ENCODE results near the gene CEPT1.

Gene CEPT1

DNA sequence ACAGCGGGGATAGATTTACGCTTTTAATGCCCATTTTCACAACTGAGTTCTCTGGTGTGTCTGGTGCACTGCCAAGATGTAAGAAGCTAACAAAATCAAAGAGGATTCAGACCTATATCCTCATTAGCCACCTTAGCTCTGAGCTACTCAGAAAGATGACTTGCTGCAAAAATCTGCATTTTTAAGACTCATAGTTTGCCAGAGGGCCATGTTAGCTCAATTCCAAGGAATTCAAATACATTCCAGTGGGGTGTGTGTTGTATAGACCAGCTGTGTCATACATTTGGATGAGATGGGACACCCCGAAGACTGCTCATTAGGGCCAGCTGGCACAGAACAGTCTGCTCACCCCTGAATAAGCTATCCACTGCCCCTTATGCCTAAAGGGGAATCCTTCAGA is 51.5 kb downstream of the CEPT1 start:
- ATAC-seq (replicated peaks), result no peak
- H3K36me3 Mint-ChIP-seq (ENCODE audit: insufficient read depth), result peaks cover 97% of the 10 kb centered on the region
- H3K27me3 Mint-ChIP-seq, result no peaks in the 10 kb centered on the region
- H3K27ac Mint-ChIP-seq, result peak overlapping the region; percentile 93 to 97
- H3K4me3 Mint-ChIP-seq, result peak overlapping the region in 1 of 2 donors; percentile 40
- peaks cover 81 to 96% of the 10 kb centered on the region in 2 donors for H3K4me1 Mint-ChIP-seq (ENCODE audit: low read depth in 2 of 2)
- no peak for DNase-seq
- H3K9me3 Mint-ChIP-seq, result no peaks in the 10 kb centered on the region

DNA sequence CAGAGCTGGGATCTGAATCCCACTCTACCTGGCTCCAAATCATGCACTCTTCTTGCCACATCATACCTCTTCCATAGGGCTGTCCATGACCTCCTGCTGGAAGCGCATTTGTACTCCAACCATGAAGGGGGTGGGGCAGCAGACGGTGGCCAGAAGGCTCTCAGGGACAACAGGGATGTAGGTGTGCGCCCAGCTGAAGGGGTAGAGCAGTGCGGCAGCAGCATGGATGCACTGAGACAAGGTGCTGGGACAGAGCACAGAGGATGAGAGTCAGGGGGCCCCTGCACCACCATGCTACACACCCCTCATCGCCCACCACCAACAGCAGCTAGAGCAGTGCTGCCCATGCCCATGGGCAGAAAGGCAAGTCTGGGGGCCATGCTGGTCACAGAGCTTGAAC is 52.1 kb downstream of the CEPT1 start:
- Mint-ChIP-seq H3K27ac (peak overlapping the region; percentile 93 to 97), H3K36me3 (ENCODE audit: insufficient read depth) (peaks cover 96% of the 10 kb centered on the region), H3K4me3 (peak overlapping the region; percentile 93 to 99), H3K27me3 (no peaks in the 10 kb centered on the region), H3K4me1 (ENCODE audit: low read depth in 2 of 2) (peaks cover 82 to 96% of the 10 kb centered on the region in 2 donors), H3K9me3 (no peaks in the 10 kb centered on the region)
- ATAC-seq (replicated peaks) (no peak), DNase-seq (no peak)

DNA sequence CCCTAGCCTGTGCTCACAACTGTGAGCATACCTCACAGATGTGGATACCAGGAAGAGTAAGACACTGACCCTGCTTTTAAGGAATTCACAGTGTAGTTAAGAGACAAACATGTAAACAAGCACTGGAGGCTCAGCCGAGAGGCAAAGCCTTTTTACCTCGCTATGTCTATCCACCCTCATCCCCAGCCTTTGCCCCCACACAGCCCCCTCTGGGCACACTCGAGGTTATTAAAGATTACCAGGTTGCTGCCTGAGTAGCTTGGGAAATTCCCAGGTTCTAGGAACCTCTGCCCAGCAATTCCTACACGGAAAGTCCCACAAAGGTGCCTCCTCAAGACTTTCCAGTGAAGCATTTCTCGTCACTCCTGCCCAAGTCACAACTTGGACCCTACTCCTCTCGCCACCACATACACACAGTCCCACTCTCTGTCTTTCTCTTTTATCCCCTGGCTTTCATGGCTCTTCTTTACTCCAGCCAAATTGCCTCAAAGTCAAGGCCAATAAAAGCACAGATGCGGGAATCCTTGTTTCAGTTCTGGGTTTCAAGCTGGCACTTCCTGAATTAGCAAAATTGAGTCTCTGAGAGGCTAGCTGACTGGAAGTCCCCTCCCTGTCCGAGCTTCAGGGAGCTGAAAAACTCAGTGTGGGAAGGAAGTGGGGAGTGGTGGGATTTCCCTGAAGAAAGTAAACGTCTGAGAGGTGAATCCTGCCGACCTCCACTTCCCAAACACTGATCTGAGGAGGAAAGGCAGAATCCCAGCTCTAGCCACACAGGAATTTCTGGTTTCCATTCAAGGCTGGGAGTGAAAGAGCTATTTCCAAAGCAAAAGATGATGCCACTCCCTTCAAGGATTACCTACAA is 52.9 kb downstream of the CEPT1 start:
- Mint-ChIP-seq H3K9me3 (no peaks in the 10 kb centered on the region), H3K36me3 (ENCODE audit: insufficient read depth) (peaks cover 95% of the 10 kb centered on the region), H3K4me3 (peak overlapping the region; percentile 93 to 99), H3K27me3 (no peaks in the 10 kb centered on the region), H3K27ac (peak overlapping the region; percentile 93 to 97), H3K4me1 (ENCODE audit: low read depth in 2 of 2) (peaks cover 89 to 99% of the 10 kb centered on the region in 2 donors)
- ATAC-seq (replicated peaks) (peak; percentile 49), DNase-seq (no peak)

- ATAC-seq (replicated peaks) (no peak), DNase-seq (no peak)
- Mint-ChIP-seq H3K27me3 (no peaks in the 10 kb centered on the region), H3K4me3 (peak overlapping the region; percentile 93 to 99), H3K9me3 (no peaks in the 10 kb centered on the region), H3K4me1 (ENCODE audit: low read depth in 2 of 2) (peaks cover 83 to 91% of the 10 kb centered on the region in 2 donors), H3K36me3 (ENCODE audit: insufficient read depth) (peaks cover 90% of the 10 kb centered on the region), H3K27ac (peak overlapping the region; percentile 93 to 97)
Measured at GRCh38 chr1:111193712-111194480, 53.9 kb downstream of the CEPT1 start.

GRCh38 chr1:111195002-111195684 is 55.1 kb downstream of the CEPT1 start:
- Mint-ChIP-seq H3K27me3 (no peaks in the 10 kb centered on the region), H3K4me1 (ENCODE audit: low read depth in 2 of 2) (peaks cover 75 to 78% of the 10 kb centered on the region in 2 donors), H3K36me3 (ENCODE audit: insufficient read depth) (peaks cover 90% of the 10 kb centered on the region), H3K27ac (peak overlapping the region; percentile 93 to 97), H3K4me3 (peak overlapping the region; percentile 93 to 99), H3K9me3 (no peaks in the 10 kb centered on the region)
- DNase-seq (no peak), ATAC-seq (replicated peaks) (no peak)

DNA sequence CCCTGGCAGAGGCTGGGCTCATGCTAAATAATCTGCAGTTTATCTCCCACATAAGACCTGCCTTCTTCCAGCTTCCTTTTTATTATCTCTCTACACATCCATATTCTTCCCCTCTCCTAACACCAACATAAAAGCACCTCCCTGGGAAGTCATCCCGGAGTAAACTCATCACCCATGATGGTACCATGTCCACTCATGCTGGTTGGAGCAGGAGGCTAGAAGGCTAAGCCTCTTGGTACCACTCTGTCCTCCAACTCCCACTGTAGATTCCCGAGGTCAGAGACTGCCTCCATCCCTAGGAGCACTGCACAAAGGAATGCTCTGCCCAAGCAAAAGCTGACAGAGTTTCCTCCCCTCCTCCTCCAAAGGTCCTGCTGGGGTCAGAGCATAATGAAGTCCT is 56.2 kb downstream of the CEPT1 start:
- H3K27me3 Mint-ChIP-seq, result no peaks in the 10 kb centered on the region
- ATAC-seq (replicated peaks), result no peak
- peaks cover 75 to 77% of the 10 kb centered on the region in 2 donors for H3K4me1 Mint-ChIP-seq (ENCODE audit: low read depth in 2 of 2)
- H3K4me3 Mint-ChIP-seq, result peak overlapping the region; percentile 93 to 99
- DNase-seq, result no peak
- peaks cover 84% of the 10 kb centered on the region for H3K36me3 Mint-ChIP-seq (ENCODE audit: insufficient read depth)
- H3K9me3 Mint-ChIP-seq, result no peaks in the 10 kb centered on the region
- H3K27ac Mint-ChIP-seq, result peak overlapping the region; percentile 93 to 97

DNA sequence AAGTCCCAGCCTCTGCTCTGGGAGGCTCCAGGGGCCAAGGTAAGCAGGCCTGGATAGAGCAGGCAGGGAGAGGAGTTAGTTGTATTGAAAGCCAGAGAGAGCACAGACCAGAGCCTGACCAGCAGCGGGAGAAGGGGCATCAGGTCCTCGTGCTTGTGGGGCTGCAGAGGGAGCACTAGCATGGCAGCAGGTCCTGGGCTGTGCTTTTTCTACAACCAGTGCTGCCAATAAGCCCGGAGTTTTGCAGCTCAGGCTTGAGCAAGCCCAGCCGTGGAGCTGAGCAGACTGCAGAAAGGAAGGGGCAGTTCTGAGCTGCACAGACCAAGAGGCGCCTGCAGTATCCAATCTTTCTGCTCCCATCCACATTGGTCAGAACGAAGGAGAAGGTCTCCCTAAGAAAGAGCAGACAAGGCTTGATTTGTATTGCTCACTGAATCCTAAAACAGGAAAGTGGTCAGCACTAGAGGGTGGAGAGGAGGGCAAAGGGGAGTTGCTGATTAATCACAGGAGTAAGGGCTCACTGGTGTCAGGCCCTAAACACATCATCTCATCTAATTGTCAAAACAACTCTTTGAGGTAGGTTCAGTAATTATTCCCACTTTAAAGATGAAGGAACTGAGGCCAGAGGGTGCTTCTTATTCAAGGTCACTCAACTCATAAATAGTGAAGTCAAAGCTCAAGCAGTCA is 57.7 kb downstream of the CEPT1 start:
- DNase-seq (peak; percentile 64 to 67 (median 65)), ATAC-seq (replicated peaks) (peak; percentile 67)
- H3K9me3 Mint-ChIP-seq, result no peaks in the 10 kb centered on the region
- peaks cover 70% of the 10 kb centered on the region for H3K36me3 Mint-ChIP-seq (ENCODE audit: insufficient read depth)
- H3K4me1 Mint-ChIP-seq (ENCODE audit: low read depth in 2 of 2), result peaks cover 77% of the 10 kb centered on the region in 2 donors
- H3K27me3 Mint-ChIP-seq, result no peaks in the 10 kb centered on the region
- peak overlapping the region; percentile 93 to 99 for H3K4me3 Mint-ChIP-seq
- H3K27ac Mint-ChIP-seq, result peak overlapping the region; percentile 93 to 97

GRCh38 chr1:111198836-111199235 is 58.8 kb downstream of the CEPT1 start:
- ATAC-seq (replicated peaks) (no peak), DNase-seq (no peak)
- Mint-ChIP-seq H3K27me3 (no peaks in the 10 kb centered on the region), H3K4me1 (ENCODE audit: low read depth in 2 of 2) (peaks cover 73 to 74% of the 10 kb centered on the region in 2 donors), H3K4me3 (peak overlapping the region; percentile 93 to 99), H3K27ac (peak overlapping the region; percentile 93 to 97), H3K36me3 (ENCODE audit: insufficient read depth) (peaks cover 70% of the 10 kb centered on the region), H3K9me3 (no peaks in the 10 kb centered on the region)

- DNase-seq (no peak), ATAC-seq (replicated peaks) (peak; percentile 18)
- Mint-ChIP-seq H3K27ac (peak overlapping the region; percentile 93 to 97), H3K4me1 (ENCODE audit: low read depth in 2 of 2) (peaks cover 68 to 69% of the 10 kb centered on the region in 2 donors), H3K27me3 (no peaks in the 10 kb centered on the region), H3K4me3 (peak overlapping the region; percentile 93 to 99), H3K36me3 (ENCODE audit: insufficient read depth) (peaks cover 68% of the 10 kb centered on the region), H3K9me3 (no peaks in the 10 kb centered on the region)
Measured at GRCh38 chr1:111199329-111199728, 59.3 kb downstream of the CEPT1 start.

DNA sequence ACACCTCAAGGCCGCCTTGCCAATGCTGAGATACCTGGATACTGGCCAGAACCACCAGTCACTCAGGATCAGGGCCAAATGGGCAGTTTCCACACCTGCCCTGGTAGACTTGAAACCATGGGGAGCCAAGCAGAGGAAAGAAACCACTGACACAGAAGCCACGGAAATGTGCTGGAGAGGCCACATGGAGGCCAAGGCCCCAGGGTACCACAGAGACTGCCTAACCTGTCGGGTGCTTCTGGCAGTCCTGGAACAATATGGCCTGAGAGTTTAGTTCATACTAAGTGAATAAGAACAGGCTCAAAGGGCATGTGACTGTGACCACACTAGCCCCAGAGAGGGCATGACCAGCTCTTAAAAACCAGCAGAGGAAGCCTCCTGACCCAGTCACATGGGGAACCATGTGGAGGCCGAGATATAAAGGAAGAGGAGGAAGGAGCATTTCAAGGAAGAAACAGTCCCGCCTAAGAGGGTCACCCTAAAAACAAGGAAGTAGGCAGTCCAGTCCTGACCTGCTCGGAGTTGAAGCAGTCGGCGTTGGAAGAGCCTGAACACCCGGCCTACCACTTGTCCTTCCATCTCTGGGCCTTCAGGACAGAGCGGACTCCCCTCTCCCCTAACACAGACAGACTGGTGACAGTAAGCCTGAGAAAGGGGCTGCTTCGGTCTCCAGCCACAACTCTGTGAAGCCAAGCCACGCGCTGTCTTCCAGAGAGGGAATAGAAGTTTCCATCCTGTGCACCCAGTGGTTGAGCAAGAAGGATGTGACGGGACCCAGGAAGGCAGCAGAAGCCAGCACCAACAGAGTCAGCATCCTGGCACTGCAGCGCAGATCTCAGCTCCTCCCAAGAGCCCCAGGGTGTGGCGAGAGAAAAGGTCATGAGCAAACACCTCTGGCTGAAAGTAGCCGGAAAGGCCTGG is 60.1 kb downstream of the CEPT1 start, which contains the start of gene DENND2D:
DENND2D (minus strand) TSS at position 766 of the 921 bp plus-strand sequence; CDS start at position 579, 187 bp downstream.
- Mint-ChIP-seq H3K4me3 (peak within 1 kb of the TSS; percentile 93 to 99), H3K27ac (peak within 1 kb of the TSS; percentile 93 to 97), H3K4me1 (ENCODE audit: low read depth in 2 of 2) (peaks cover 66 to 68% of the 10 kb centered on the region in 2 donors), H3K36me3 (ENCODE audit: insufficient read depth) (peaks cover 68% of the 10 kb centered on the region), H3K27me3 (no peaks in the 10 kb centered on the region), H3K9me3 (no peaks in the 10 kb centered on the region)
- no peak for DNase-seq
- ATAC-seq (replicated peaks), result peak; percentile 12

GRCh38 chr1:111200802-111201161 is 60.8 kb downstream of the CEPT1 start:
- Mint-ChIP-seq H3K4me1 (ENCODE audit: low read depth in 2 of 2) (peaks cover 64 to 67% of the 10 kb centered on the region in 2 donors), H3K27ac (peak overlapping the region; percentile 93 to 97), H3K36me3 (ENCODE audit: insufficient read depth) (peaks cover 63% of the 10 kb centered on the region), H3K4me3 (peak overlapping the region; percentile 93 to 99), H3K27me3 (no peaks in the 10 kb centered on the region), H3K9me3 (no peaks in the 10 kb centered on the region)
- DNase-seq, result no peak
- ATAC-seq (replicated peaks), result no peak

Data from effector memory CD8-positive, alpha-beta T cell (primary cell).